Fibroblast of upper back skin (primary cell): Measurements from ENCODE around the gene CHIA.

Source experiments
- DNase-seq: peaks from one replicate; pipeline ENCODE4 v3.0.0-alpha.2; 2013

Gene CHIA

DNA sequence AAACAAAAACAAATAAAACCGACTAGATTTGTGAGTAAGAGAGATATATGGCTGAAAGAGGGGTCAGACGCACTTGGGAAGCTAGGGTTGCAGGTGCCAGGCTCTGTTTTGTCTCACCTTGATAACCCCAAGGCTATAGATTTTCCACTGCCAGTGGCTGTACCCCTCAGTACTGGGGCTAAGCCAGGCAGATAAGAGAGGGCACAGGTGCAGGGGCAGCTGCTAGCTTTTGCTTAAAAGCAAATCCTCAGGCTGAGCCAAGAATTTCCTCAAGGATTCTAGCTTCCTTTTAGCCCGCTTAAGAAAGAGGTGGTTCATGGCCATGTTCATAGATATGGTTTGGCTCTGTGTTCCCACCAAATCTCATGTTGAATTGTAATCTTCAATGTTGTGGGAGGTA, 79.0 kb downstream of the CHIA start:
- no peak for DNase-seq
